MG63 (cell line): Measurements from ENCODE around the gene CDH23. TPM values are rescaled to one million over a fixed set of nuclear protein-coding genes. Genes with fewer than 3 reads are reported as not detected.

Experiments
- DNase-seq: peaks from one replicate; pipeline ENCODE4 v3.0.0-alpha.2; 2020
- H3K27me3 ChIP-seq: fragments of 250-450 bp; sonication (Bioruptor Pico); 2 replicates; pipeline ENCODE4 v1.5.1; 2020; ENCODE audit warnings: mild to moderate bottlenecking, moderate library complexity
- H3K36me3 ChIP-seq: fragments of 250-450 bp; sonication (Bioruptor Pico); 2 replicates; pipeline ENCODE4 v1.5.1; 2020; ENCODE audit warnings: mild to moderate bottlenecking, moderate library complexity
- H3K4me3 ChIP-seq: fragments of 250-450 bp; sonication (Bioruptor Pico); 2 replicates; pipeline ENCODE4 v1.5.1; 2020; ENCODE audit warnings: mild to moderate bottlenecking, moderate library complexity
- H3K9me3 ChIP-seq: fragments of 250-450 bp; sonication (Bioruptor Pico); 2 replicates; pipeline ENCODE4 v1.5.1; 2020; ENCODE audit warnings: mild to moderate bottlenecking, moderate library complexity
- total RNA-seq: library from RNA; depleted of rRNA; stranded (reverse); fragments of >200 nt; shearing (Covaris generic); gene quantifications from 2 replicates; pipeline ENCODE4 v1.2.3, GENCODE V29; 2014; ENCODE audit warnings: low replicate concordance

CDH23 gene
- total RNA-seq, 1 experiment from 2014 or later = 0.07 TPM

GRCh38 chr10:71834343-71834674 lies 437.6 kb downstream of the CDH23 start:
- Histone ChIP-seq H3K4me3 (no peak overlapping the region), H3K27me3 (no peaks in the 10 kb centered on the region), H3K36me3 (peaks cover 55% of the 10 kb centered on the region), H3K9me3 (no peaks in the 10 kb centered on the region)
- no peak for DNase-seq

GRCh38 chr10:71835671-71836595 lies 439.2 kb downstream of the CDH23 start:
- Histone ChIP-seq H3K27me3 (no peaks in the 10 kb centered on the region), H3K9me3 (no peaks in the 10 kb centered on the region), H3K36me3 (peaks cover 38% of the 10 kb centered on the region), H3K4me3 (no peak overlapping the region)
- peak; percentile 91 for DNase-seq

GRCh38 chr10:71836596-71836974 lies 439.9 kb downstream of the CDH23 start:
- Histone ChIP-seq H3K27me3 (no peaks in the 10 kb centered on the region), H3K4me3 (no peak overlapping the region), H3K9me3 (no peaks in the 10 kb centered on the region), H3K36me3 (peaks cover 32% of the 10 kb centered on the region)
- DNase-seq = no peak

GRCh38 chr10:71837098-71837827 lies 440.5 kb downstream of the CDH23 start:
- no peak overlapping the region for H3K4me3 ChIP-seq
- H3K36me3 ChIP-seq = peaks cover 25% of the 10 kb centered on the region
- no peak for DNase-seq
- no peaks in the 10 kb centered on the region for H3K27me3 ChIP-seq
- no peaks in the 10 kb centered on the region for H3K9me3 ChIP-seq

- H3K27me3 ChIP-seq = no peaks in the 10 kb centered on the region
- peaks cover 15% of the 10 kb centered on the region for H3K36me3 ChIP-seq
- H3K4me3 ChIP-seq = no peak overlapping the region
- DNase-seq = peak; percentile 49
- H3K9me3 ChIP-seq = no peaks in the 10 kb centered on the region
These were observed 441.8 kb downstream of the CDH23 start for GRCh38 chr10:71838264-71839211.

- H3K36me3 ChIP-seq = peaks cover 11% of the 10 kb centered on the region
- peak; percentile 72 for DNase-seq
- no peak overlapping the region for H3K4me3 ChIP-seq
- no peaks in the 10 kb centered on the region for H3K9me3 ChIP-seq
- H3K27me3 ChIP-seq = no peaks in the 10 kb centered on the region
These were observed 443.6 kb downstream of the CDH23 start for GRCh38 chr10:71840177-71840957.

- Histone ChIP-seq H3K9me3 (no peaks in the 10 kb centered on the region), H3K27me3 (no peaks in the 10 kb centered on the region), H3K4me3 (no peak overlapping the region), H3K36me3 (peaks cover 11% of the 10 kb centered on the region)
- no peak for DNase-seq
These were observed 444.2 kb downstream of the CDH23 start for GRCh38 chr10:71840958-71841335.

GRCh38 chr10:71842422-71842821 lies 445.7 kb downstream of the CDH23 start:
- Histone ChIP-seq H3K4me3 (no peak overlapping the region), H3K9me3 (no peaks in the 10 kb centered on the region), H3K27me3 (no peaks in the 10 kb centered on the region), H3K36me3 (peaks cover 4% of the 10 kb centered on the region)
- no peak for DNase-seq

GRCh38 chr10:71842856-71843686 lies 446.4 kb downstream of the CDH23 start:
- H3K4me3 ChIP-seq = no peak overlapping the region
- H3K9me3 ChIP-seq = no peaks in the 10 kb centered on the region
- H3K27me3 ChIP-seq = no peaks in the 10 kb centered on the region
- no peak for DNase-seq
- peaks cover 2% of the 10 kb centered on the region for H3K36me3 ChIP-seq

GRCh38 chr10:71844084-71844483 lies 447.4 kb downstream of the CDH23 start:
- H3K4me3 ChIP-seq = no peak overlapping the region
- H3K27me3 ChIP-seq = no peaks in the 10 kb centered on the region
- DNase-seq = no peak
- H3K36me3 ChIP-seq = peaks cover 5% of the 10 kb centered on the region
- no peaks in the 10 kb centered on the region for H3K9me3 ChIP-seq

GRCh38 chr10:71844695-71845094 lies 448.0 kb downstream of the CDH23 start:
- Histone ChIP-seq H3K4me3 (no peak overlapping the region), H3K36me3 (peaks cover 5% of the 10 kb centered on the region), H3K27me3 (no peaks in the 10 kb centered on the region), H3K9me3 (no peaks in the 10 kb centered on the region)
- no peak for DNase-seq

- H3K36me3 ChIP-seq = peaks cover 5% of the 10 kb centered on the region
- no peak for DNase-seq
- no peaks in the 10 kb centered on the region for H3K27me3 ChIP-seq
- no peak overlapping the region for H3K4me3 ChIP-seq
- H3K9me3 ChIP-seq = no peaks in the 10 kb centered on the region
These were observed 449.0 kb downstream of the CDH23 start for GRCh38 chr10:71845410-71846405.

- DNase-seq = no peak
- H3K27me3 ChIP-seq = no peaks in the 10 kb centered on the region
- H3K4me3 ChIP-seq = no peak overlapping the region
- no peaks in the 10 kb centered on the region for H3K9me3 ChIP-seq
- H3K36me3 ChIP-seq = peaks cover 5% of the 10 kb centered on the region
These were observed 450.1 kb downstream of the CDH23 start for GRCh38 chr10:71846816-71847215.

- Histone ChIP-seq H3K36me3 (peaks cover 5% of the 10 kb centered on the region), H3K9me3 (no peaks in the 10 kb centered on the region), H3K27me3 (no peaks in the 10 kb centered on the region), H3K4me3 (no peak overlapping the region)
- no peak for DNase-seq
These were observed 450.7 kb downstream of the CDH23 start for GRCh38 chr10:71847418-71847817.
